ENCODE results near the gene UNC13D.
"Not testable (repeated sequence)": the region's sequence is repeated elsewhere in the genome, so short reads cannot be mapped to it uniquely, and the experiment has no call there.

The UNC13D gene

GRCh38 chr17:75819116-75819515 is 25.1 kb downstream of the UNC13D start:
- DNase-seq, result no peak

DNA sequence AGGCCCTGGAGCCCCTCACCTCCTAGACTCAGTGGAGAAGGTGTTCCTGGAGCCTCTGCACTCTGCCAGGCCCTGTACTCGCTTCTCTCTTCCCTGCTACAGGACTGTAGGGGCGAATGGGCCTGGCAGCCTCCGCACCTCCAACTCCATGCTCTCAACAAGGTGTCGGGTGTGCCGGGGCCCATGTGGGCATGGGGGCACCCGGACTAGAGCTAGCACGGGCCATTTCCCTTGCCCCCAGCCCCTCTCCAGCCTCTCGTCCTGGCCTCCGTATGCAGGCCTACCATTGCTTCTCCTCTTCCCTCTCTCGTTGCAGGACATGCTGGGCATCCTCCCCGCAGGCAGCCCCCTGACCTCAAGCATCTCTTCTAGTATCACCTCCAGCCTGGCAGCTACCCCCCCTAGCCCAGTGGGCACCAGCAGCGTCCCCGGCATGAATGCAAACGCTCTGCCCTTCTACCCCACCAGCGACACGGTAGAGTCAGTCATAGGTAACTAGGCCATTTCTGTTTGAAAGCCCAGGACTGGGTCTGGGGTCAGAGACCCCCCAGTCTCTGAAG is 25.8 kb downstream of the UNC13D start:
- DNase-seq, result no peak

- no peak for DNase-seq
Measured at GRCh38 chr17:75817571-75817970, 26.6 kb downstream of the UNC13D start.

DNA sequence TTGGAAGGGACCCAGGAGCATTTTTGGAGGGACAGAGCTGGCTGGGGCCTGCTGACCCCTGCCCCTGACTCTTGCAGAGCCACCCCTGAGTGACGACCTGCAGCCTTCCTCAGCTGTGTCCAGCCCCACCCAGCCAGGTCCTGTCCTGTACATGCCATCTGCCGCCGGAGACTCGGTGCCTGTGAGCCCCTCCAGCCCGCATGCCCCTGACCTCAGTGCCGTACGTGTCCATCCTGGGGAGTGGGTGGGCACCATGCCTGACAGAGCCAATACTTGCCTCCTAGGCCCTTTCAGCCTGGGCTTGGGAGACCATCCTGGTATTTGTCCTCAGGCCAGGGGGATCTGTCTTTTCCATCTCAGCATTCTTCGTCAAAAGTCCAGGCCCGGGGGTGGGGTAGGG is 27.5 kb downstream of the UNC13D start:
- no peak for DNase-seq

DNA sequence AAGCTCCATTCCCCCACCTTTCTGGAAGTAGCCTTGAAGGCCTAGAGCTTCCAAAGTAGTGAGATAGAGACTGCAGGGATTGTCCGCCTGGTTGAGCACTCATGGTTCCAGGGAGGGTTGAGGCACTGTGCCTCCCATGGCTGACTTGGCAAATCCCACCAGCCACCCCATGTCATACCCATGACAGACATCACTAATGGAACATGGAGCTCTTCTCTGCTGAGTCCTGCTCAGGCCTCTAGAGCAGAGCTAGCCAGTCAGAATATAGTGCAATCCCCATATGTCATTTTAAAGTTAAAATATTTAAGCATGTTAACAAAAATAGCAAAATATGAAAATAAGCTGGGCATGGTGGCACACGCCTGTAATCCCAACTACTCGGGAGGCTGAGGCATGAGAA is 28.8 kb downstream of the UNC13D start:
- DNase-seq, result no peak

- DNase-seq, result no peak
Measured at GRCh38 chr17:75814900-75815373, 29.3 kb downstream of the UNC13D start.

DNA sequence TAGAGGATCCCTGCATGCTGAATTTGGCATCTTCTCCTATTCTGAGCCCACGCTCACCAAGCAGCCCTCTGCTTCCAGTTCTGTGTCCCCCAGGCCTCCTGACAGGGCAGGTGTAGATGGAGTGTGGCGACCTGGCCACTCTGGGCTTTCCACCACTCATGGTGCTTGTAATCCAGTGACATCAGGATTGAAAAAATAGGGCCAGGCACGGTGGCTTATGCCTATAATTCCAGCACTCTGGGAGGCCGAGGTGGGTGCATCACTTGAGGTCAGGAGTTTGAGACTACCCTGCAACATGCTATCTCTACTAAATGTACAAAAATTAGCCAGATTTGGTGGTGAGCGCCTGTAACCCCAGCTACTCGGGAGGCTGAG is 30.2 kb downstream of the UNC13D start:
- DNase-seq, result no peak

GRCh38 chr17:75813081-75814020 is 30.9 kb downstream of the UNC13D start:
- no peak for DNase-seq

DNA sequence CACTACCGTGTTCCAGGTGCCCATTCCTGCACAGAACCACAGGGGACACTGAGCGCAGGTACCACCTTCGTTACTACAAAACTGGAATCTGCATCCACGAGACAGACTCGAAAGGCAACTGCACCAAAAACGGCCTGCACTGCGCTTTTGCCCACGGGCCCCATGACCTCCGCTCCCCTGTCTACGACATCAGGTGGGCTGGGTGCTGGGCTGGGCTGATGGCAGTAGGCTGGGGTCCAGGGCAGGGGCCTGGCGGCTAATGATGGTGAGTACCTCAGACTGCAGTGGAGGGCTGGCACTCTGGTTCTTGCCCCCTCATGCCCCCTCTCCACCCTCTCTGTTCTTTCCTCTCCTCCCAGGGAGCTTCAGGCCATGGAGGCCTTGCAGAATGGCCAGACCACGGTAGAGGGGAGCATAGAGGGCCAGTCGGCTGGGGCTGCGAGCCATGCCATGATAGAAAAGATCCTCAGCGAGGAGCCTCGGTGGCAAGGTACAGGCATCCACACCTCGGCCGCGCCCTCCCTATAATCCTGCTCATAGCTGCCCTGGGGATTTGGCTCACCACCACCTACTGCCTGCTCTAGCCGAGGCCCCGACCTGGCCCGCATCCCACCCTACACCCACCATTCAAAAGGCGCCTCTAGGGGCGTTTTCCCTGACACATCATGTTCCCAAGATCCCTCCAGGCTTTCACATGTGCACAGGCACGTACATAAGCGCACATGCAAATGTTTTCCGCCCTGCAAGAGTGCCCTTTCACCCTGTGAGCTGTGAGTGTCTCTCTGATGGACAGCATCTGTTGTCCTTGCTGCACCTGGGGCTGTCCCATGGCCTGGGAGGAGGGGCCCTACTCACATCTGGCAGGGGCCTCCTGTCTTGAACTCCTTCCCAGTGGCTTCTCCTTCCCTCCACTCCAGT is 31.8 kb downstream of the UNC13D start:
- no peak for DNase-seq

DNA sequence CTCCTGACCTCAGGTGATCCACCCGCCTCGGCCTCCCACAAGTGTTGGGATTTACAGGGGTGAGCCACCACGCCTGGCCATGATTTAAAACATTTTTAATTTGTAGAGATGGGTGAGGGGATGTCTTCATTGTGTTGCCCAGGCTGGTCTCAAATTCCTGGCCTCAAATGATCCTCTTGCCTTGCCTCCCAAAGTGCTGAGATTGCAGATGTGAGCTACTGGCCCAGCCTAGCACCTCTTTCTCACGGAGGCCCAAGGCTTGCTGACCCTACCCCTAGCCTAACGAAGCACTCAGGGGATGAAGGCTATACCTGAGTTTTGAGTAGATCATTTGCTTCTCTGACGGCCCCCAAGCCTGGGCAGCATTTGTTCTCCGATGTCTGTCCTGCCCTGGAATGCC is 33.0 kb downstream of the UNC13D start:
- DNase-seq, result no peak

DNA sequence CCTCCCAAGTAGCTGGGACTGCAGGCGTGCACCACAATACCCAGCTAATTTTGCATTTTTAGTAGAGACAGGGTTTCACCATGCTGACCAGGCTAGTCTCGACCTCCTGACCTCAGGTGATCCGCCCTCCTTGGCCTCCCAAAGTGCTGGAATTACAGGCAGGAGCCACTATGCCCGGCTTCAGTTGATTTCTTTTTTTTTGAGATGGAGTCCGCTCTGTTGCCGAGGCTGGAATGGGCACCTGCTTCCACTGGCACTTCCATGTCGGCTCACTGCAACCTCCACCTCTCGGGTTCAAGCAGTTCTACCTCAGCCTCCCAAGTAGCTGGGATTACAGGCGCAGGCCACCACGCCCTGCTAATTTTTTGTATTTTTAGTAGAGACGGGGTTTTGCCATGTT is 33.4 kb downstream of the UNC13D start:
- DNase-seq, result not testable (repeated sequence)

DNA sequence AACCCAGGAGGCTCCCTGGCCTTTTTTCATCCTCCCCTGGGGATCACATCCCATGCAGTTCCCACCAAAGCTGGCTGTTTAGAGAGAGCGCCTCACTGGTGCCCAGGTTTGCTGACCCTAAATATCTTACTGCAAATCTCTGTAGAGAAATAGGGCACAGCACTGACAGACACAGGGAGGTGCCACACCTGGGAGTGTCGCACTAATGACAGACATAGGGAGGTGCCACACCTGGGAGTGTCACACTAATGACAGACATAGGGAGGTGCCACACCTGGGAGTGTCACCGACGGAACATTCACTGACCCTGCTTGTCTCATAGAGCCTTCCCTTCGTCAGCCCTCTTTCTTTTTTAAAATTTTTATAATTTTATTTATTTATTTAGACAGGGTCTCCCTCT is 34.0 kb downstream of the UNC13D start:
- no peak for DNase-seq

DNA sequence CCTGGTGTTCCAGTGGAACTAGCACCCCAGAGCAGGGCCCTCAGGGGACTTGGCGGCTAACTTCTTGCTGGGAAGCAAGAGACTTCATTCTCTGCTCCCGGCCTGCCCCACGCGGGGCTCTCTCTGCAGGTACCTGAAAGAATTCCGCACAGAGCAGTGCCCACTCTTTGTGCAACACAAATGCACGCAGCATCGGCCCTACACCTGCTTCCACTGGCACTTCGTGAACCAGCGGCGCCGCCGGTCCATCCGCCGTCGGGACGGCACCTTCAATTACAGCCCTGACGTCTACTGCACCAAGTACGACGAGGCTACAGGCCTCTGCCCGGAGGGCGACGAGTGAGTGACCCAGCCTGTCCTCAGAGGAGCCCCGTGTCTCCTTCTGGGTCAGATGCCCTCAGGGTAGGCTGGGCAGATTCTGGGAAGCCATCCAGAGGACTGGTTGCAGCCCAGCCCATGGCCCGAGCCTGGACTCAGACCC is 34.5 kb downstream of the UNC13D start:
- no peak for DNase-seq

DNA sequence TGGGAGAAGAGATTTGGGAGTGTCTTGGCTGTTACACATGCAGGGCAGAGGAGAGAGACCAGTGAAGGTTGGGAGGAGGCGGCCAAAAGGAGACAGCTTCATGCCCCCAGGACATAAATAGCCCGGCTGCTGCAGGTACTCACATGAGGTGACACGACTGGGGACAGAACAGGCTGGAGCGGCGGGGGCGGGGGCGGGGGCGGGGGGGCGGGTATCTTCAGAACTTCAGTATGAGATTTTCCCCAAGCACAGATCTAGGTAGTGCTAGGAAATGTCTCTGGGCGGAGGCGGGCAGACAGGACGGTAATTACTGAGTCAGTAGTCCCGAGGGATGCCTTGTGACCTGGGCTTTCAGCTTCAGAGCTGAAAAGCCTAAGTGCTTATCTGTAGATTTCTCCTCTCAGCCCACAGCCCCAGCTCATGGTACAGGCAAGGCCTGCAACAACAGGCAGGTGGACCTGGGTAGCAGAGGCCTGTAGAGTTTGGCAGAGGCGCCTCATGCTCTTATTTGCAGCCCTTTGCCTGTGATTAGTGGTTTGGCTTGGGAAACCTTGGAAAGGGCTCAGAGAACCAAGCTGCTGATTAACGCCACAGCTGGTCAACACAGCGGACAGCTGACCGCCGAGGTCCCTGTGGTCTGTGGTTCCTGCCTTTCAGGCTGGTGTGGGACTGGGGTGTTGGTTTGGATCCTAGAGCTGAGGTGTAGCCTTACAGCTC is 35.1 kb downstream of the UNC13D start:
- DNase-seq, result peak; percentile 71

DNA sequence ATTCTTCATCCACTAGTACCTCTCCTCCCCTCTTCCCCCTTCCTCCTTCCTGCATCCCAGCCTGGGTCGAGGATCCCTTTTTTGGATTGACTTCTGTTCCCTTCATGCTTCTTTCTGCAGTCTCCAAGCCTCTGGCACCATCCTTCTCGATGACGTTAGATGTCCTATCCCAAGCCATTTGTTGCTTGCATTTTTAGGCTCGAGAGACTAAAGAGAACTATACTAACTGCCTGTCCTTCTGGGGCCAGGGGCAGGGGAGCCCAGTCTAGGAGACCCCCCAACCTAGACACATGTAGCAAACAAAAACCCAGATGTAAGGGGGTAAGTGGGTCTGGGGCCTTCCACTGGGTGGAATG is 35.7 kb downstream of the UNC13D start:
- no peak for DNase-seq

- DNase-seq, result no peak
Measured at GRCh38 chr17:75807861-75808260, 36.3 kb downstream of the UNC13D start.

DNA sequence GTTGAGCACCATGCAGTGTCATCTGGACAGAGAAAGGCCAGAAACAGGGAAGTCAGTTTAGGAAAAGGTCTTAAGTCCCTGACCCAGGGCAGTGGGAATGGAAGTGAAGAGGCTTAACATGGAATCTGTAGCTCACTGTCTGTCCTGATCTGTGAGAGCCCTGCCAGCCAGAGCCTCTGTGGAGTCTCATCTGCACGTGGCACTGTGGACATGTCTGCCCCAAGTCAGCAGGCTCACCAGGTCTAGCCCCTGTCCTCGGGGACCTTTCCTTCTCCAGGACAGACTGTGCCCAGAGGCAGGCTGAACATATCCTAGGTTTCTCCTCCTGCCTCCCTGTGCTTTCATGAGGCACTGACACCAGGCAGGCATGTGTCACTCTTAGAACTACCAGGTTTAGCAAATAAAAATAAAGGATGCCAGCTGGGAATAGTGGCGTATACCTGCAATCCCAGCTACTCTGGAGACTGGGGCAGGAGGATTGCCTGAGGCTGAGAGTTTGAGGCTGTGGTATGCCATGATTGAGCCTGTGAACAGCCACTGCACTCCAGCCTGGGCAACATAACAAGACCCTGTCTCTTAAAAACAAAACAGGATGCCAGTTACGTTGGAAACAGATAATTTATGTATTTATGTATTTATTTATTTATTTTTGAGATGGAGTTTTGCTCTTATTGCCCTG is 37.2 kb downstream of the UNC13D start:
- no peak for DNase-seq

GRCh38 chr17:75803883-75804282 is 40.3 kb downstream of the UNC13D start:
- no peak for DNase-seq

- no peak for DNase-seq
Measured at GRCh38 chr17:75799402-75799801, 44.8 kb downstream of the UNC13D start.

DNA sequence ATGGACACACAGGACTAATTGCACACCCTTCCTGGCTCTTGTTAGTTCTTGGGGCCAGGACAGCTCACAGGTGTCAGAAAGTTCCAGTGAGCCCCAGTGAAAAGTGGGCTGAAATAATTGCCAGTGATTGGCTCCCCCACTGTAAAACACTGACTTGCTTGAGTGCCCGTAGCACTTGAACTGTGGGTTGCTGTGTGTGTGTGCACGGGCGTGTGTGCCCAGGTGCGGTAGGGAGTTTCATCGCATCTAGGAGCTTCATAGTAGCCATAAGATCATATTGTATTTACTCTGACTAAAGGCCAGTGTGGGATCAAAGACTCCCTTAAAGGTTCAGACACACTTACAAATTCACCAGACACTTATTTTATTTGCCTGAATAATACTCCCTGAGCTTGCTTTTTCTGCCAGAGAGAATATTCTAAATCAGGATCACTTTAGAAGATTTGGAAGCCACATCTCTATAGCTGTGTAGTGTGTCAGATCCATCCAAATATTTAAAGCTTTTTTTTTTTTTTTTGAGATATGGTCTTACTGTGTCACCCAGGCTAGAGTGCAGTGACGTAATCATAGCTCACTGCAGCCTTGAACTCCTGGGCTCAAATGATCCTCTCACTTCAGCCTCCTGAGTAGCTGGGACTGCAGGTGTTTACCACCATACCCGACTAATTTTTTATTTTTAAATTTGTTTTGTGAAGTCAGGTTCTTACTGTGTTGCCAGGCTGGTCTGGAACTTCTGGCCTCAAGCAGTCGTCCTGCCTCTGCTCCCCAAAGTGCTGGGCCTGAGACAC is 48.2 kb downstream of the UNC13D start:
- no peak for DNase-seq

DNA sequence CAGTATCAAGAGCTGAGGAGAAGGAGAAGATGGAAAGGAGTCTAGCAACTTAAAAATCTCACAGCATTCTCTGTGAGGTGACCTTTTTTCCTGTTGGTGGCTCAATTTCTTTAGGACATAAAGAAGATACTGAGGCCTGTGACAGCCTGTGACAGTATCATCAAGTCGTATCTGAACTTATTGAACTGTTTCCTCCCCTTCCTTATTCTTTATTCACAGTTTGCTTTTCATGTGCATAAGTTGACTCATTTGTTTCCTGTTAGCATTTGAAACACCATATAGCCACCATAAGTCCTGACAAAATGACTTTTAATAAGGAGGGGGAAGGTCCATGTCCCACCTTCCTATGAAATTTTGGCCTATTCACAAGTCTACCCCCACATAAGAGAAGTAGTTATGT is 50.7 kb downstream of the UNC13D start:
- DNase-seq, result no peak

Measured in NCI-H2227 treated with DMSO at 0.1 percent for 48 hours (cell line).